Smooth muscle cell (in vitro differentiated cells): ENCODE results near the gene COA8. TPM values are rescaled to one million over a fixed set of nuclear protein-coding genes. Genes with fewer than 3 reads are reported as not detected.

Source experiments
- DNase-seq: peaks from one replicate; lab custom pipeline; 2025; ENCODE audit not compliant: unreplicated experiment; lab: John Stamatoyannopoulos, UW
- H2AFZ ChIP-seq: fragments of 200-600 bp; sonication (generic); 2 replicates; pipeline ENCODE4 v1.6.0; 2016; ENCODE audit warnings: antibody characterized with exemption, low read depth, mild to moderate bottlenecking
- H3F3A ChIP-seq: fragments of 200-600 bp; sonication (generic); 2 replicates; pipeline ENCODE4 v1.6.0; 2017; ENCODE audit warnings: antibody characterized with exemption, low read depth
- H3K27ac ChIP-seq: fragments of 200-600 bp; sonication (generic); 2 replicates; pipeline ENCODE4 v1.5.1; 2016; ENCODE audit warnings: low read depth, mild to moderate bottlenecking
- H3K27me3 ChIP-seq: fragments of 200-600 bp; sonication (generic); 2 replicates; pipeline ENCODE4 v1.6.1; 2016; ENCODE audit warnings: low read depth, mild to moderate bottlenecking
- H3K36me3 ChIP-seq: fragments of 200-600 bp; sonication (generic); 2 replicates; pipeline ENCODE4 v1.5.1; 2016; ENCODE audit warnings: low read depth
- H3K4me1 ChIP-seq: fragments of 200-600 bp; sonication (generic); 2 replicates; pipeline ENCODE4 v1.5.1; 2016; ENCODE audit warnings: low read depth
- H3K4me2 ChIP-seq: fragments of 200-600 bp; sonication (generic); 2 replicates; pipeline ENCODE4 v1.6.0; 2016; ENCODE audit warnings: mild to moderate bottlenecking
- H3K4me3 ChIP-seq: fragments of 200-600 bp; sonication (generic); 2 replicates; pipeline ENCODE4 v1.5.1; 2016; ENCODE audit warnings: mild to moderate bottlenecking
- H3K79me2 ChIP-seq: fragments of 200-600 bp; sonication (generic); 2 replicates; pipeline ENCODE4 v1.6.0; 2016; ENCODE audit warnings: low read depth, mild to moderate bottlenecking
- H3K9ac ChIP-seq: fragments of 200-600 bp; sonication (generic); 2 replicates; pipeline ENCODE4 v1.6.0; 2016; ENCODE audit warnings: low read depth
- H3K9me3 ChIP-seq: fragments of 200-600 bp; sonication (generic); replicated peaks from 2 replicates; pipeline ENCODE4 v1.5.1; 2016; ENCODE audit warnings: low read depth
- H4K20me1 ChIP-seq: fragments of 200-600 bp; sonication (generic); 2 replicates; pipeline ENCODE4 v1.6.0; 2016; ENCODE audit warnings: low read depth
- WGBS: methylation state at CpG from one replicate; pipeline ENCODE4 v1.1.7; 2016; ENCODE audit warnings: low lambda C conversion rate; 5-methylcytosine and 5-hydroxymethylcytosine counted together
- polyA plus RNA-seq: library from polyadenylated mRNA; unstranded; fragments of >200 nt; fragmentation: Nextera tagmentation; extraction: Ambion mirVana; gene quantifications from 2 replicates; pipeline ENCODE4 v1.2.1, GENCODE V29; 2016
- total RNA-seq: library from RNA; depleted of rRNA; stranded (reverse); fragments of >200 nt; gene quantifications from 2 replicates; pipeline ENCODE4 v1.2.3, GENCODE V29; 2014
- TF ChIP-seq, protein P1 (sequence below): fragments of 200-600 bp; sonication (generic); IDR thresholded peaks from 2 replicates; pipeline ENCODE4 v1.5.1; 2017; ENCODE audit warnings: borderline replicate concordance, mild to moderate bottlenecking, antibody characterized with exemption; ENCODE audit not compliant: insufficient read depth, poor library complexity, severe bottlenecking

Gene COA8
- total and polyA plus RNA-seq, 2 experiments from 2014 or later: 33.4 to 69.9 TPM

DNA sequence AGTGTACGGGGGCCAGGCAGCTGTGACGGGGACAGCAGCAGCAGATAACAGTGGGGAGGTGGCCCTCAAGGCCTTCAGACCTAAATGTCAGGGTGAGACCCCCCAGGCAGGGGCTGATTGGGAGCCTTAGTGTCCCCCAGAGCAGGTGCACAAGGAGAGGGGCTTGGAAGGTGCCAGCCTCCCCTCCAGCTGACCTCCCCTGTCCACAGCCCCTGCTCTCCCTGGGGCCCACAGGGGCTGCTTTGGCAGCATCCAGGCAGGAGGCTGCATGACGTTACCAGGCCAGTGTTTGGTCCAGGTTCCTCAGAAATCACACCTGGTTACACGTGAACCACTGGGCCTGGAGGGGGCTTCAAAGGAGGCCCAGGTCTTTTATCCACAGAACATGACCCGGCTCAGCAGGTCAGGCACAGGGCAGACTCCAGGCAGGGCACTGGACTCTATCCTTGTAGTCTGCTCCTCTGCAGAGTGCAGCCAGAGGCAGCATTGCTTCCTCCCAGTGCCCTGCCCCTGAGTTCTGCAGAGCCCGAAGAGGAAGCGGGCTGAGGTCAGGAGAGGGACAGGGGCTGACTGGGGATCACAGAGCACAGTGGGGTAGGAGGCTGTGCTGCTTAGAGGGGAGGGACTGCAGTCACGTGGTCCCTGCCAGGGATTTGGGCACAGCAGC, 36.4 kb upstream of the COA8 start:
- TF ChIP-seq, protein P1, sequence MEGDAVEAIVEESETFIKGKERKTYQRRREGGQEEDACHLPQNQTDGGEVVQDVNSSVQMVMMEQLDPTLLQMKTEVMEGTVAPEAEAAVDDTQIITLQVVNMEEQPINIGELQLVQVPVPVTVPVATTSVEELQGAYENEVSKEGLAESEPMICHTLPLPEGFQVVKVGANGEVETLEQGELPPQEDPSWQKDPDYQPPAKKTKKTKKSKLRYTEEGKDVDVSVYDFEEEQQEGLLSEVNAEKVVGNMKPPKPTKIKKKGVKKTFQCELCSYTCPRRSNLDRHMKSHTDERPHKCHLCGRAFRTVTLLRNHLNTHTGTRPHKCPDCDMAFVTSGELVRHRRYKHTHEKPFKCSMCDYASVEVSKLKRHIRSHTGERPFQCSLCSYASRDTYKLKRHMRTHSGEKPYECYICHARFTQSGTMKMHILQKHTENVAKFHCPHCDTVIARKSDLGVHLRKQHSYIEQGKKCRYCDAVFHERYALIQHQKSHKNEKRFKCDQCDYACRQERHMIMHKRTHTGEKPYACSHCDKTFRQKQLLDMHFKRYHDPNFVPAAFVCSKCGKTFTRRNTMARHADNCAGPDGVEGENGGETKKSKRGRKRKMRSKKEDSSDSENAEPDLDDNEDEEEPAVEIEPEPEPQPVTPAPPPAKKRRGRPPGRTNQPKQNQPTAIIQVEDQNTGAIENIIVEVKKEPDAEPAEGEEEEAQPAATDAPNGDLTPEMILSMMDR: no peak
- Histone ChIP-seq H3K27ac (no peak overlapping the region), H4K20me1 (peaks cover 19% of the 10 kb centered on the region), H3K79me2 (peaks cover 13% of the 10 kb centered on the region), H3K4me1 (peaks cover 25% of the 10 kb centered on the region), H3F3A (no peaks in the 10 kb centered on the region), H2AFZ (no peak overlapping the region), H3K4me2 (no peak overlapping the region), H3K4me3 (no peak overlapping the region), H3K9me3 (no peaks in the 10 kb centered on the region), H3K36me3 (no peaks in the 10 kb centered on the region), H3K27me3 (peaks cover 19% of the 10 kb centered on the region), H3K9ac (no peak overlapping the region)
- WGBS: 76% methylated on average over 8 of the region's 8 CpGs
- no peak for DNase-seq

DNA sequence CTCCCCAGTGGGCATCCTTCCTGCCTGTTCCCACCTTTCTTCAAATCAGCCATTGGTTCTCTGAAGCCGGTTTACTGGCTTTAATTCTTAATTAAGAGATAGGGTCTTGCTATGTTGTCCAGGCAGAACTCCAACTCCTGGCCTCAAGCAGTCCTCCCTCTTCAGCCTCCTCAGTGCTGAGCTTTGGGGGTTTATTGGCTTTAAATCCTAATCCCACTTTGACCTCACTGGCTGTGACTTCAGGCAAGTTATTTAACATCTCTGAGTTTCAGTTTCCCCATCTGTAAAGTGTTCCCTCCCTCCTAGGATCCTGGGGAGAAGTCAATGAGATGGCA, 35.9 kb upstream of the COA8 start:
- Histone ChIP-seq H3K9ac (no peak overlapping the region), H3K79me2 (peaks cover 13% of the 10 kb centered on the region), H3K4me1 (peaks cover 21% of the 10 kb centered on the region), H3K9me3 (no peaks in the 10 kb centered on the region), H3K4me3 (no peak overlapping the region), H4K20me1 (peaks cover 24% of the 10 kb centered on the region), H3F3A (no peaks in the 10 kb centered on the region), H3K36me3 (no peaks in the 10 kb centered on the region), H2AFZ (no peak overlapping the region), H3K4me2 (no peak overlapping the region), H3K27me3 (peaks cover 17% of the 10 kb centered on the region), H3K27ac (no peak overlapping the region)
- WGBS: 92% methylated on average over 1 of the region's 1 CpG
- TF ChIP-seq, protein P1: no peak
- no peak for DNase-seq

DNA sequence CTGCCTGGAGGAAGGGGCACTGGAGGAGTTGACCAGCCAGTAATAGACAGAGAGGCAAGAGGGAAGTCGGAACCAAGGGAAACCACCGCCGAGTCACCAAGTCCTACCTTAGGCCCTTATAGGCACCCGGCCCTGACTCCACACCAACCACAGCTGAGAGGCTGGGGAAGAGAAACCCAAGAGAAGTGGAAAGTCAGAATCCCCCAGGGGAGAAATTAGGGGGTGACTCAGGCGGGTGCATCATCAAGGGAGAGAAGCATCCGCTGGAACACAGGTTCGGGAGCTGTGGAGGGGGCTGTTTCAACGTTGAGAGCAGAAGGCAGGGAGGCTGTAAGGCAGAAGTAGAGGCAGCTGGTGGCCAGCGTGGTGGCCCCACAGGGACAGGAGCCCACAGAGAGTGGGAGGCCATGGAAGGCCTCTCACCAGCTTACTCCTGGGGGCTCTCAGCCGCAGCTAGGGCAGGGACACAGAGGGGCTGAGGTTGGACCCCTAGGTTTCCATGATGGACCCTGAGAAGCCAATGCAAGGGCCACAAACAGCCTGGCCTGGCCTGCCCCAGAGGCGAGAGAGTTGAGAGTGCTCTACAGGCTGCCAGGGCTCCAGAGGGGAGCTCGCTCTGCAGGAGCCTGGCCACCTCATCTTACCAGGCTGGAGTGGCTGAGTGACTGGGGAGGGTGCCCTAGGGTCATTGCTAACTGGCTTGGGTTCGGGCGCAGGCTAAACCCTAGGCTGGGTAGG, 35.2 kb upstream of the COA8 start:
- Histone ChIP-seq H4K20me1 (peaks cover 26% of the 10 kb centered on the region), H3K9ac (no peak overlapping the region), H3F3A (no peaks in the 10 kb centered on the region), H3K27me3 (peaks cover 12% of the 10 kb centered on the region), H3K4me1 (peaks cover 18% of the 10 kb centered on the region), H3K9me3 (no peaks in the 10 kb centered on the region), H3K79me2 (peaks cover 13% of the 10 kb centered on the region), H3K4me3 (peak overlapping the region; percentile 85), H3K4me2 (no peak overlapping the region), H2AFZ (no peak overlapping the region), H3K27ac (no peak overlapping the region), H3K36me3 (no peaks in the 10 kb centered on the region)
- no peak for DNase-seq
- TF ChIP-seq, protein P1: no peak
- 97% methylated on average over 13 of the region's 14 CpGs for WGBS
